H1 (cell line): ENCODE data around the gene LSM10.

Experiments used
- ASH2L ChIP-seq: fragments of 200-600, 300-600 bp; sonication (generic); IDR thresholded peaks from one replicate; pipeline ENCODE4 v1.7.1; 2017; ENCODE audit warnings: low read length
- BRCA1 ChIP-seq: IDR thresholded peaks from 2 replicates; pipeline ENCODE4 v1.6.1; 2012; ENCODE audit warnings: low read depth, low read length, improper control_type of control experiment
- CREB1 ChIP-seq: IDR thresholded peaks from 2 replicates; pipeline ENCODE4 v1.6.1; 2012; ENCODE audit warnings: inconsistent platforms
- CTCF ChIP-seq, 3 experiments: IDR thresholded peaks; 1 replicate in 2 of 3; 2 replicates in 1 of 3; pipeline versions ENCODE4 v1.5.1 to v1.6.1; 2011; ENCODE audit warnings: low read length in 3 of 3, mild to moderate bottlenecking in 3 of 3, inconsistent platforms in 2 of 3, low read depth in 1 of 3, moderate library complexity in 1 of 3; ENCODE audit not compliant: insufficient read depth in 1 of 3; ENCODE audit errors: control extremely low read depth in 1 of 3
- EZH2 ChIP-seq: fragments of 200-600 bp; sonication (generic); IDR thresholded peaks from 2 replicates; pipeline ENCODE4 v1.7.1; 2012; ENCODE audit warnings: low read depth, mild to moderate bottlenecking, moderate library complexity, low read length, inconsistent platforms; ENCODE audit not compliant: severe bottlenecking
- MAX ChIP-seq: IDR thresholded peaks from 2 replicates; pipeline ENCODE4 v1.6.1; 2012; ENCODE audit warnings: inconsistent platforms
- PHF8 ChIP-seq: fragments of 200-600 bp; sonication (generic); conservative IDR thresholded peaks from 2 replicates; pipeline ENCODE4 v1.7.1; 2012; ENCODE audit warnings: low read depth, mild to moderate bottlenecking, inconsistent platforms, low read length, moderate library complexity
- POLR2A ChIP-seq, 2 experiments: IDR thresholded peaks; 1 replicate in 1 of 2; 2 replicates in 1 of 2; pipeline ENCODE4 v1.6.1; 2011; ENCODE audit warnings: low read depth in 2 of 2, low read length in 2 of 2, mild to moderate bottlenecking in 2 of 2; ENCODE audit errors: control extremely low read depth in 1 of 2
- POLR2AphosphoS5 ChIP-seq: IDR thresholded peaks from 2 replicates; pipeline ENCODE4 v1.6.1; 2011; ENCODE audit warnings: low read depth, low read length
- RNF2 ChIP-seq: fragments of 200-900, 300-1000 bp; sonication (generic); IDR thresholded peaks from 2 replicates; pipeline ENCODE4 v1.7.1; 2016; ENCODE audit warnings: borderline replicate concordance, low read depth, mild to moderate bottlenecking, antibody characterized with exemption, low read length; ENCODE audit not compliant: poor library complexity, severe bottlenecking; ENCODE audit errors: missing control alignments
- SIRT6 ChIP-seq: IDR thresholded peaks from one replicate; pipeline ENCODE4 v1.7.1; 2012; ENCODE audit warnings: low read length, inconsistent platforms
- SRF ChIP-seq: IDR thresholded peaks from 2 replicates; pipeline ENCODE4 v1.6.1; 2011; ENCODE audit warnings: mild to moderate bottlenecking, low read depth, low read length, moderate library complexity
- YY1 ChIP-seq: IDR thresholded peaks from 2 replicates; pipeline ENCODE4 v1.6.1; 2011; ENCODE audit warnings: low read depth, mild to moderate bottlenecking, low read length
- ZNF274 ChIP-seq: IDR thresholded peaks from 2 replicates; pipeline ENCODE4 v1.7.0; 2012; ENCODE audit warnings: low read length, borderline replicate concordance; ENCODE audit errors: extremely low read depth

GRCh38 chr1:36389999-36390398, 7.7 kb downstream of the LSM10 start:
- no peak for TF ChIP-seq MAX
- no peak for TF ChIP-seq POLR2AphosphoS5
- no peak for TF ChIP-seq RNF2
- TF ChIP-seq CTCF (IDR thresholded peaks at IDR 0.05; ENCODE audit: control extremely low read depth in 1 of 3, insufficient read depth in 1 of 3, low read depth in 1 of 3, low read length in 3 of 3) = no peak
- no peak; a peak in 1 of 3 replicates for TF ChIP-seq POLR2A (IDR thresholded peaks at IDR 0.05; ENCODE audit: control extremely low read depth in 1 of 2, low read depth in 2 of 2, low read length in 2 of 2)
- no peak for TF ChIP-seq ZNF274
- TF ChIP-seq SRF = no peak
- no peak for TF ChIP-seq CREB1
- TF ChIP-seq BRCA1 = no peak
- TF ChIP-seq EZH2 = no peak
- TF ChIP-seq SIRT6 = no peak
- TF ChIP-seq ASH2L = no peak
- TF ChIP-seq YY1 = no peak
- TF ChIP-seq PHF8 = no peak
